Iris pigment epithelial cell (primary cell): ENCODE results near the gene SLC39A1.
"Not testable (repeated sequence)": the region's sequence is repeated elsewhere in the genome, so short reads cannot be mapped to it uniquely, and the experiment has no call there.

Experiments
- DNase-seq: peaks from one replicate; pipeline ENCODE4 v3.0.0-alpha.2; 2011; ENCODE audit warnings: low read depth

SLC39A1 gene

GRCh38 chr1:153932156-153933131 is 30.9 kb downstream of the SLC39A1 start:
- no peak for DNase-seq

- no peak for DNase-seq
Observed at GRCh38 chr1:153929981-153930948, 33.1 kb downstream of the SLC39A1 start.

- no peak for DNase-seq
Observed at GRCh38 chr1:153929426-153929825, 33.9 kb downstream of the SLC39A1 start.

- DNase-seq: no peak
Observed at GRCh38 chr1:153928791-153929341, 34.5 kb downstream of the SLC39A1 start.

- no peak for DNase-seq
Observed at GRCh38 chr1:153928245-153928644, 35.1 kb downstream of the SLC39A1 start.

GRCh38 chr1:153926405-153926804 is 36.9 kb downstream of the SLC39A1 start:
- no peak for DNase-seq

GRCh38 chr1:153922972-153923925 is 40.1 kb downstream of the SLC39A1 start, which contains the start of gene GATAD2B:
Gene GATAD2B (minus strand): TSS chr1:153922972. CDS start chr1:153828347, 94,625 bp downstream.
- peak; percentile 100 for DNase-seq

- peak; percentile 12 for DNase-seq
Observed at GRCh38 chr1:153922076-153922971, 41.0 kb downstream of the SLC39A1 start.

GRCh38 chr1:153921803-153922075 is 41.6 kb downstream of the SLC39A1 start:
- DNase-seq: peak; percentile 7

- no peak for DNase-seq
Observed at GRCh38 chr1:153921080-153921802, 42.1 kb downstream of the SLC39A1 start.

GRCh38 chr1:153919876-153920852 is 43.2 kb downstream of the SLC39A1 start:
- peak; percentile 43 for DNase-seq

- DNase-seq: no peak
Observed at GRCh38 chr1:153916297-153916696, 47.0 kb downstream of the SLC39A1 start.

- no peak for DNase-seq
Observed at GRCh38 chr1:153912349-153912748, 51.0 kb downstream of the SLC39A1 start.

GRCh38 chr1:153910560-153910959 is 52.8 kb downstream of the SLC39A1 start:
- not testable (repeated sequence) for DNase-seq
